ENCODE measurements around the gene CASP6.
"Not testable (repeated sequence)": the region's sequence is repeated elsewhere in the genome, so short reads cannot be mapped to it uniquely, and the experiment has no call there.

CASP6 gene

GRCh38 chr4:109718759-109719158 is 15.5 kb upstream of the CASP6 start:
- no peak for DNase-seq

DNA sequence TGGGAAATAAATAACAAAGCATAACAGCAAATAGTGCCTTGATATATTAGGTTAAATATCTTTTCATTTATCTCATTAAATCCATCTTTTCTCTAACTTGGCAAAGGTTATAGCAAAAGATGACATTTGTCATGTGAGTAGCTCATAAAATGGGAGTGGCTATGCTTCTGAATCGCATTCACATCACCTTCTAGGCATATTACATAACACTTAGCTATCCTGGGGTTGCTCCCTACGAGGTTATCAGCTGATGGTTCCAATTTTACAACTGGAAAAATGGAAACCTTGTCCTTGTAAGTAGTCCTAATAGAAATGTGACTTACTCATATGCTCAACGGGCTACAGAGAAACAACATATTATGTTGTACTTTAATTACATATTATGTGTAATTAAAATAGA is 10.3 kb upstream of the CASP6 start:
- DNase-seq = no peak

- no peak for DNase-seq
Observed at GRCh38 chr4:109708990-109709389, 5.7 kb upstream of the CASP6 start.

DNA sequence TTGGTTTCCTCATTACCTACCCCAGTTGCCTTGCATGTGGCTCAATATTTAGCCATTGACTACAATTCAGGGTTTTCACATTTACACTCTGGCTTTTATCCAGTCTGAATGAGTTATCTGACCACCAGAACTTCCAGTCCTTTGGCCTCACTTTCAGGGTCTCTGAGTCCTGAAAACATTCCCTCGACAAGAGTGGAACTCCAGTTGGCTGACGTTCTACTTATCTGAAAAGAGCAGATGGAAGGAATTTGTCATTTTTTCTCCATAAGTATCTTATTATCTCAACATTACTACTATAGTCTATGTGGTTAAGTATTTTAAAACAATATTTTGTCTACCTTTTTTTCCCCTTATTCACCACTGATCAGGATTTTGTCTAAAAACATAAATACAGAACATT is 5.2 kb upstream of the CASP6 start:
- DNase-seq = no peak

DNA sequence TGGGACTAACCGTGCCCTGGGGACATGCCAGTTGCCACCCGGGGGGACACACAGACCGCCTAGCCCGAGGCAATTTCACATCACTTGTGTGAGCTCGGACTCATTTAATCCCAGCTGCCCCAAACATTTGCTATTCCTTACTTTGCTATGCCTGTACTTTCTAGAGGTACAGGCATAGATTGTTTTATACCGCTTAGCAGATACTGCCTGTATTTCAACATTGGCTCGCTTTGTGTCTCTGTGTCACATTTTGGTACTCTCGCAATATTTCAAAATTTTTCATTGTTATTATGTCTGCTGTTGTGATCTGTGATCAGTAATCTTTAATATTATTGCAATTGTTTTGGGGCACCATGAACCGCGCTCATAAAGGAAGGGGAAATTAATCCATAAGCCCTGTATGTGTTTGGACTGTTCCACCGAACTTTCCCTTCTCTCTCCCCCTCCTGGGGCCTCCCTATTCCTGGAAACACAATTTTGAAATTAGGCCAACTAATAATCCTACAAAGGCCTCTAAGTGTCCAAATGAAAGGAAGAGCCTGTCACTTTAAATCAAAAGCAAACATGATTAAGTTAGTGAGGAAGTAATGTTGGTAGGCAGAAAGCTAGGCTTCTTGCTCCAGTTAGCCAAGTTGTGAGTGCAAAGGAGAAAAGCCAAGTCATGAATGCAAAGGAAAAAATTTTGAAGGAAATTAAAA is 568 bp upstream of the CASP6 start:
- no peak for DNase-seq

DNA sequence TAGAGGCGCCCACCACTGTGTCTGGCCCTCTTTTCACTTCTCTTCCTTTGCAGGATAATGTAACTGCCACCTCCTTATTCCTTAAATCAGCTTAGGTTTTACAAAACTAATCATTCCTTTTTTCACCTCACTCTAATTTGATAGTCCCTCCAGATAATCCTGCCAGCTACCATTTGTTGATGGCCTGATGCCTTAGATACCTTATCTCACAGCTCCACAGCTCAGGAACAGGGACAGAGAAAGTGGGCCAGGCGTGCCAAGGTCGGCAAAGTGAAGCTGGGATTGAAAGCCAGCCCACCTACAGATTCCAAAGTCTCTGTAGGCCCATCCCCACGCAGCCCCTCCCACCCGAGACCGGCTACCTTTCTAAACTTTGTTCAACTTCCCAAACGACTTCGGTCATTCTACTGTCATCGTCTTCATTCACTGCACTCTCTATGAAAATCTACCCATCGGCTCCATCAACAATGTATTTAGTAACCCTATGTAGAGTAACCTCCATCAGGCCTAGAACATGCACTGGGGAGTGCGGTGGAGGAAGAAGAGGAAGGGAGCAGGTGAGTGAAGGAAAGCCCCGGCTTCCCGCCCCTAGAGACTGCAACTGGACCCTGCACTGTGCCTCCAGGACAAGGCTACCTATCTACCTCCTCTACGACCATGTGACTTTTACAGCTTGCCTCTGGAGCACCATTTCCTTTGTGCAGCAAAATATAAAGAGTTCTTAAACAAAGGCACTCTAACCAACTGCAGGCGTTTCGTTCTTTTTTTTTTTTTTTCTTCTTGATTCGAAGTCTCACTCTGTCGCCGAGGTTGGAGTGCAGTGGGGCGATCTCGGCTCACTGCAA is 1.5 kb downstream of the CASP6 start:
- no peak for DNase-seq

- no peak for DNase-seq
Observed at GRCh38 chr4:109699553-109700225, 3.6 kb downstream of the CASP6 start.

- no peak for DNase-seq
Observed at GRCh38 chr4:109698656-109699055, 4.6 kb downstream of the CASP6 start.

DNA sequence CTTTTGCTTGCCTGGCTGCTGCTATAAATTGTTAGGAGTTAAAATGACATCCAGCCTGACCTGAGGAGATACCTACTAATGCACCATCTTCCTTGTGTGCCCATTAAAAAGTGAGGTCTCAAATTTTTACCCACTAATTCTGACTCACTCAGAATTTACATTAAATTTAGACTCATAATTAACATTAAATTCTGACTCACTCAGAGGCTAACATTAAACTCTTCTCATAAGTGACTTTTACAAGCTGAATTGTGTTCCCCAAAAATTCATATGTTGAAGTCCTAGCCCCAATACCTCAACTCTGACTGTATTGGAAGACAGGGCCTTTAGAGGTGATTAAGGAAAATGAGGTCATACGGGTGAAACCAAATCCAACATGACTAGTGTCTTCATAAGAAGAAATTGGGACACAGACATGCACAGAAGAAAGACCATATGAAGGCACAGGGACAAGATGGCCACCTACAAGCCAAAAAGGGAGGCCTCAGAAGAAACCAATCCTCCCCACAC is 11.8 kb downstream of the CASP6 start:
- DNase-seq = no peak

DNA sequence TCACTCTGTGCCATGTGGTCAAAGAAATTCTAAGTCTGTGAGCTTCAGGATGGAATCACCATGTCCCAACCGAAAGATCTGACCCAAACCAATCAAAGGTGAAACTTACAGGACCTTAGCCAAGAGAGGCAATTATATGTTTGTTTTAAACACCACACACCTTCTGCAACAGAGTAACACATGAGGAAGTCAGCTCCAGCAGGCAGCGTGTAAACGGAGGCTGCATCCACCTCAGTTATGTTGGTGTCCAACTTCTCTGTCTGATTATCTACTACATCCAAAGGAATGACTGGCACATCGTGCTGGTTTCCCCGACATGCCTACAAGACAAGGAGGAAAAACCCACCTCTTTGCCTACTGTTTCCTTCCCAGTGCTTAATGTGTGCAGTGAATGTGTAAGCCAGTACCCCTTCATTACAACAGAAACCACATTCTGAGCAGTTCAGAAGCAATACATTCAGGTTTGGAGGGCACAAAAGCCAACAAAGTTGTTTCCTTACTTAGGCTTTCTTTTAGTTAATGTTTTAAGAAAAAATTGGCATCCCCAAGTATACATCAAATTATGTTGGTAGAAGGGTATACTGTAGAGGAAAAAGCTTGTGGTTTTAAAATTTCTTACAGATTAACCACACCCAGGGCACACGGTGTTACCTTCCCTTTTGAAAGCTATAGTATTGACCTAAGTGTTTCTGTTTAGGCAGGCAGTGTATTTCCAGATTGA is 12.4 kb downstream of the CASP6 start:
- DNase-seq = no peak

DNA sequence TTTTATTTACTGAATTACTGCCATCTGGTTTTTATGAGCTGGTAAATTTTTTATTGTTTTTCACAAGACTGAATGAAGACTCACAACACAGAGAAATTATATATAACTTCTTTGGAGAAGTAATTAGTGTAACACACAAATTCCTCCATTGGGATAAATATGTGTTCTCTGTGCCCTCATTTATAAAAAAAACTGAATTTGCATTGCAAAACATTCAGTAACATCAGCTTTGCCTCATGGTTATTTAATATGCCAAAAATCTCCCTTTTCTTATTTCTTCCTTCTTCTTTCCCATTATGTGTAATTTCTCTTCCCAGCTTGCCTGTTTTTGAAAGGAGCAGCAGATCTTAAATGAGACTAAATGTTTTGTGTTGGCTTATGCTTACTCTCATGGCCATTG is 18.5 kb downstream of the CASP6 start:
- DNase-seq = no peak

GRCh38 chr4:109683621-109684253 is 19.5 kb downstream of the CASP6 start:
- no peak for DNase-seq

DNA sequence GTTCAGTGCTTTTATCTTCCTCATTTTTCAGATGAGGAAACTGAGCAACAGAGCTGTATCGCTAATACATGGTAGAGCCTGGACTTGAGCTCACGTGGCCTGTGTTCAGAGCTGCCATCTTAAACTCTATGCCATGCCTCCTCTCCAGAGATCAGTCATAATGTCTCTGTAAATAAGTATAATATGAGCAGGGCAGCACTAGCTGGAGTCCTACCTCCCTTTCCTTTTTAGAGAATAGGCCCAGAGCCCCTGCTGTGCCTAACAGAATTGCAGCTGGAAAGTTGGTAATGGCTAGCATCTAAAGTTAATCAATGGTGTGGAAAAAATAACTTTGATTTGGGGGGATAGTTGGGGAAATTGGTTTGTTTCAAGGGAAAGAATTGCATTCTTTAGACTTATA is 20.4 kb downstream of the CASP6 start:
- DNase-seq = no peak

- not testable (repeated sequence) for DNase-seq
Observed at GRCh38 chr4:109678925-109679324, 24.3 kb downstream of the CASP6 start.

DNA sequence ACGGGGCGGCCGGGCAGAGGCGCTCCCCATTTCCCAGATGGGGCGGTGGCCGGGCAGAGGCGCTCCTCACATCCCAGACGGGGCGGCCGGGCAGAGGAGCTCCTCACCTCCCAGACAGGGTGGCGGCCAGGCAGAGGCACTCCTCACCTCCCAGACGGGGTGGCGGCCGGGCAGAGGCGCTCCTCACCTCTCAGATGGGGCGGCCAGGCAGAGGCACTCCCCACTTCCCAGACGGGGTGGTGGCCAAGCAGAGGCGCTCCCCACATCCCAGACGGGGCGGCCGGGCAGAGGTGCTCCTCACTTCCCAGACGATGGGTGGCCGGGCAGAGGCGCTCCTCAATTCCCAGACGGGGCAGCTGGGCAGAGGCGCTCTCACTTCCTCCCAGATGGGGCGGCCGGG is 24.8 kb downstream of the CASP6 start:
- not testable (repeated sequence) for DNase-seq

DNA sequence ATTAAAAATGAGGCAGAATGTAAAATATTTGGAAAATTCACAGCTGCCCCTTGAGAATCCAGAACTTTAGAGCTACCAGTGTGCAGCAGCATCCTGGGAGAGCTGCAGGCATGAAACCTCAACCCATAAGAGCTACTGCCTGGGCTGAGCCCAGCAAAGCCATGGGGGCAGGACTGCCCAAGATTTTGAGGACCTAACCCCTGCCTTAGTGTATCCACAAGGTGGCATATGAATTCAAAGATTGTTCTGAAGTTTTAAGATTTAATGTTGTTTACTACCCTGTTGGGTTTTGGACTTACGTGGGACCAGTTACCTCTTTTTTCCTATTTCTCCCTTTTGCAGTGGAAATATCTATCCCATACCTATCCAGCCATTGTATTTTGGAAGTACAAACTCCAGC is 26.4 kb downstream of the CASP6 start:
- no peak for DNase-seq

- no peak for DNase-seq
Observed at GRCh38 chr4:109675843-109676242, 27.4 kb downstream of the CASP6 start.

DNA sequence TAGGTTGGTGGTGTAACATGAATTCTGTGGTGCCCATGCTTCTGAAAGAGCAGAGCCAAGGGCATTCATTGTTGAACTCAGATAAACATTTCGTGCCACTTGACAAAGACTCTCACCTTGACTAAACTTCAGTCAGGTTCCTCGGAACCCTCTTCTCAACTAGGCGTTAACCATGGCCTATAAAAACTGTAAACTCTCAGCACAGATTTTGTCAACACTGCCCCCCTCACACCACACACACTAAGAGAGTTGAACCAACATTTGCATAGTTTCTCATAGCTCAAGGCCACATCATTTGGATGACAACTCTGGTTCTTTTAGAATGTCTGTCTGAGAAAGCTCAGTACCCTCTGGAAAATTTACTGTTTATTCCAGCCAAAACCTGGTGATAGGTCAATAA is 28.1 kb downstream of the CASP6 start:
- no peak for DNase-seq

DNA sequence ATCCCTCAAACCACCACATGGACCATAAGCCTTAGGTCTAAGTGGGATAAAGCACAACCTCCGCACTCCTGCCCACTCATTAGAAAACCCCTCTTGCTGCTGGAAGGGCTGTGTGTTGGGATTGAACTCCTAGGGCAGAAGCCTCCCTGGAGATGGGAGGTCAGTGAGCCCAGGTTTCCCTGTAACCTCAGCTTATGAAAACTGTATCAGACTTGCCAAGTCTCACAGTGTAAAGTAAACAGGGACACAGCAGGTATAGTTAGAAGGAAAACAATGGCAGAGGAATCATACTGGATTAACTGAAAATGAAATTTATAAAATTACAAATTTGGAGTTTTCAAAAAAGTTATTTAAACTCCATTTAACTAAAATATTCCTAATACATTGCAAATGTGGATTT is 29.9 kb downstream of the CASP6 start:
- no peak for DNase-seq

GRCh38 chr4:109672169-109672930 is 30.9 kb downstream of the CASP6 start:
- no peak for DNase-seq

DNA sequence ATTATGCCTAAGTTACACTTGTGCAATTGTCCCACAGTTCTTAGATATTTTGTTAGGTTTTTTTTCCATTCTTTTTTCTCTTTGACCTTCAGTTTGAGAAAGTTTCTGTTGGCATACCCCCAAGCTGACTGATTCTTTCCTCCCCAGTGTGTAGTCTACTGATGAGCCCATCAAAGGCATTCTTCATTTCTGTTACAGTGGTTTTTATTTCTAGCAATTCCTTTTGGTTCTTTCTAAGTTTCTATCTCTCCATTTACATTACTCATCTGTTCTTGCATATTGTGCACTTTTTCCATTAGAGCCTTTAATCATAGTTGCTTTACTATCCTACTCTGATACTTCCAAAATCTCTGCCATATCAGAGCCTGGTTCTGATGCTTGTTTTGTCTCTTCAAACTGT is 31.9 kb downstream of the CASP6 start:
- DNase-seq = peak; percentile 34
